K562 (cell line): ENCODE data around the gene WASF3. TPM values are rescaled to one million over a fixed set of nuclear protein-coding genes. Genes with fewer than 3 reads are reported as not detected.

Experiments used
- ATAC-seq: fragments of 200-7000 bp; cut with Tn5 transposase; 3 replicates; pipeline ENCODE4 v1.9.1; 2020; ENCODE audit warnings: moderate library complexity
- BruUV-seq: library from RNA; stranded (reverse); fragments of 400-500 nt; replicated peaks from 2 replicates; lab custom pipeline; 2021; lab: Mats Ljungman, UMichigan
- CTCF ChIA-PET: fragments of 300-600 bp; formaldehyde crosslinking; extraction: SDS; loops from one replicate; lab custom pipeline; 2021; ENCODE audit warnings: low intra/inter-chr PET ratio; lab: Yijun Ruan, JAX
- POLR2A ChIA-PET: fragments of 300-600, 350-650 bp; sonication (Branson Sonifier 250); formaldehyde crosslinking; extraction: SDS; loops from one replicate; lab custom pipeline; 2021; ENCODE audit warnings: antibody characterized with exemption, inconsistent platforms; lab: Yijun Ruan, JAX
- DNase-seq, 4 experiments: peaks; one replicate each; pipeline versions ENCODE4 v3.0.0 to v3.0.0-alpha.2; 2011 to 2018; ENCODE audit warnings: low spot score in 3 of 4, mixed read lengths in 3 of 4; ENCODE audit errors: extremely low read depth in 1 of 4
- FAIRE-seq: peaks from 2 replicates; lab custom pipeline; 2011; peaks lifted over from hg19 to GRCh38; lab: Jason Lieb, UNC
- H2AFZ ChIP-seq: 2 replicates; pipeline ENCODE4 v1.6.0; 2011; ENCODE audit warnings: low read depth, low read length, control low read depth, inconsistent platforms
- H3K27ac ChIP-seq: fragments of 200-600 bp; 3 replicates; pipeline ENCODE4 v1.8.0; 2011; ENCODE audit warnings: low read depth, mild to moderate bottlenecking, control low read depth, inconsistent platforms, low read length, moderate library complexity, mixed read lengths; ENCODE audit errors: extremely low read depth
- H3K27me3 ChIP-seq, 2 experiments: fragments of 300-600 bp in 1 of 2; 2 replicates in 1 of 2; 3 replicates in 1 of 2; pipeline versions ENCODE4 v1.6.0 to v1.8.0; 2011; ENCODE audit warnings: inconsistent platforms in 2 of 2, low read length in 2 of 2, mild to moderate bottlenecking in 1 of 2, mixed read lengths in 1 of 2, moderate library complexity in 1 of 2; ENCODE audit not compliant: control insufficient read depth in 2 of 2, insufficient read depth in 2 of 2
- H3K36me3 ChIP-seq: fragments of 300-600 bp; 3 replicates; pipeline ENCODE4 v1.8.0; 2011; ENCODE audit warnings: mild to moderate bottlenecking, low read length, inconsistent platforms; ENCODE audit not compliant: control insufficient read depth, insufficient read depth
- H3K4me1 ChIP-seq, 2 experiments: fragments of 200-600 bp in 1 of 2; replicated peaks in 1 of 2; 2 replicates in 1 of 2; 3 replicates in 1 of 2; pipeline versions ENCODE4 v1.5.1 to v1.8.0; 2011; ENCODE audit warnings: inconsistent platforms in 2 of 2, low read length in 2 of 2, mild to moderate bottlenecking in 1 of 2, mixed read lengths in 1 of 2, moderate library complexity in 1 of 2; ENCODE audit not compliant: control insufficient read depth in 2 of 2, insufficient read depth in 2 of 2
- H3K4me2 ChIP-seq: 2 replicates; pipeline ENCODE4 v1.6.1; 2011; ENCODE audit warnings: low read length, control low read depth, inconsistent platforms, mixed read lengths; ENCODE audit not compliant: insufficient read depth
- H3K4me3 ChIP-seq: fragments of 200-600 bp; sonication (generic), shearing (Covaris generic); 2 replicates; pipeline ENCODE4 v1.5.1; 2016; ENCODE audit warnings: control low read depth, inconsistent platforms
- H3K79me2 ChIP-seq: fragments of 200-600 bp; 3 replicates; pipeline ENCODE4 v1.8.0; 2011; ENCODE audit warnings: low read length, inconsistent platforms; ENCODE audit not compliant: control insufficient read depth, insufficient read depth
- H3K9ac ChIP-seq, 2 experiments: 2 replicates each; pipeline versions ENCODE4 v1.6.0 to v1.6.1; 2011; ENCODE audit warnings: low read depth in 2 of 2, low read length in 2 of 2, control low read depth in 1 of 2, inconsistent platforms in 1 of 2, mild to moderate bottlenecking in 1 of 2, mixed read lengths in 1 of 2; ENCODE audit not compliant: insufficient read depth in 1 of 2
- H3K9me1 ChIP-seq: one replicate; pipeline ENCODE4 v1.6.0; 2011; ENCODE audit warnings: inconsistent platforms, mild to moderate bottlenecking, low read length, moderate library complexity; ENCODE audit not compliant: control insufficient read depth, insufficient read depth
- H3K9me3 ChIP-seq: replicated peaks from 2 replicates; pipeline ENCODE4 v1.5.1; 2011; ENCODE audit warnings: low read depth, low read length, inconsistent platforms; ENCODE audit not compliant: control insufficient read depth, insufficient read depth
- H4K20me1 ChIP-seq: replicated peaks from 2 replicates; pipeline ENCODE4 v1.6.1; 2011; ENCODE audit warnings: low read length, inconsistent platforms, mixed read lengths; ENCODE audit not compliant: control insufficient read depth, insufficient read depth
- HMG20A ChIP-seq: fragments of 450-650 bp; formaldehyde crosslinking; conservative IDR thresholded peaks from 2 replicates; pipeline ENCODE4 v1.4.0; 2020; ENCODE audit warnings: mild to moderate bottlenecking, mixed read lengths
- LEF1 ChIP-seq: fragments of 450-650 bp; IDR thresholded peaks from 2 replicates; pipeline ENCODE4 v1.6.1; 2016; ENCODE audit warnings: mild to moderate bottlenecking
- NCOA6 ChIP-seq: fragments of 450-650 bp; IDR thresholded peaks from 2 replicates; pipeline ENCODE4 v1.6.1; 2017; ENCODE audit warnings: mild to moderate bottlenecking
- NR2C1 ChIP-seq, 2 experiments: fragments of 450-650 bp; IDR thresholded peaks; 2 replicates each; pipeline ENCODE4 v1.6.1; 2017; ENCODE audit warnings: mild to moderate bottlenecking in 2 of 2, antibody characterized with exemption in 1 of 2, inconsistent platforms in 1 of 2, missing compliant biosample characterization in 1 of 2, missing genetic modification characterization in 1 of 2
- RBM17 ChIP-seq: fragments of 200-400 bp; formaldehyde crosslinking; IDR thresholded peaks from 2 replicates; pipeline ENCODE4 v1.6.1; 2017; ENCODE audit warnings: low read depth, mild to moderate bottlenecking, low read length, borderline replicate concordance
- SMARCC2 ChIP-seq: fragments of 450-650 bp; IDR thresholded peaks from 2 replicates; pipeline ENCODE4 v1.6.1; 2017; ENCODE audit warnings: antibody characterized with exemption, moderate library complexity, mild to moderate bottlenecking, low read depth
- STAG1 ChIP-seq: sonication (generic); formaldehyde crosslinking; IDR thresholded peaks from 2 replicates; pipeline ENCODE4 v1.5.0; 2020; ENCODE audit warnings: missing genetic modification reagents, borderline replicate concordance
- TAF9B ChIP-seq: fragments of 450-650 bp; IDR thresholded peaks from 2 replicates; pipeline ENCODE4 v1.6.1; 2018; ENCODE audit warnings: mild to moderate bottlenecking; ENCODE audit not compliant: partially characterized antibody
- ZBTB1 ChIP-seq: sonication (generic); formaldehyde crosslinking; IDR thresholded peaks from 2 replicates; pipeline ENCODE4 v1.8.1; 2023; ENCODE audit warnings: missing genetic modification reagents, low read depth, mild to moderate bottlenecking, borderline replicate concordance
- ZNF175 ChIP-seq: fragments of 200-800 bp; sonication (Bioruptor generic); IDR thresholded peaks from 2 replicates; pipeline ENCODE4 v1.6.1; 2016; ENCODE audit warnings: low read depth, mild to moderate bottlenecking, missing genetic modification characterization, missing compliant biosample characterization
- ZNF184 ChIP-seq: sonication (generic); formaldehyde crosslinking; IDR thresholded peaks from 2 replicates; pipeline ENCODE4 v1.5.0; 2020; ENCODE audit warnings: missing genetic modification reagents
- ZNF197 ChIP-seq: fragments of 200-800 bp; sonication (Bioruptor generic); IDR thresholded peaks from 2 replicates; pipeline ENCODE4 v1.6.1; 2016; ENCODE audit warnings: low read depth, missing genetic modification characterization, missing compliant biosample characterization
- WGBS: fragments of 100-300 bp; shearing (Covaris generic); methylation state at CpG from one replicate; pipeline ENCODE4 v1.1.6; 2016; ENCODE audit warnings: low coverage, mixed read lengths; ENCODE audit not compliant: insufficient coverage; ENCODE audit errors: missing lambda C conversion rate; 5-methylcytosine and 5-hydroxymethylcytosine counted together
- in situ Hi-C: fragments of 300-500 bp; cut with MboI; formaldehyde crosslinking; loops from 4 replicates; pipeline ENCODE4 v1.15.0; 2018; ENCODE audit warnings: inconsistent platforms, mixed read lengths
- intact Hi-C: fragments of 100-400 bp; cut with micrococcal nuclease; formaldehyde crosslinking; loops from 2 replicates; pipeline ENCODE4 v1.14.2; 2022
- polyA plus RNA-seq, 8 experiments: library from polyadenylated mRNA; depleted of rRNA in 4 of 8; stranded (reverse) in 5 of 8; unstranded in 3 of 8; fragments of >200 nt; fragmentation: Nextera tagmentation in 2 of 8; fragmentation: Illumina TruSeq in 1 of 8; extraction: Ambion mirVana in 2 of 8; extraction: Trizol in 1 of 8; gene quantifications; 2 replicates each; pipeline versions ENCODE4 v1.2.1 to v1.2.3, GENCODE V29; 2011 to 2014; ENCODE audit warnings: inconsistent platforms in 1 of 8, missing spikeins in 1 of 8
- total RNA-seq, 7 experiments: library from RNA; depleted of rRNA in 6 of 7; stranded (reverse); fragments of >200 nt in 6 of 7; fragmentation: Illumina TruSeq in 2 of 7; extraction: Trizol in 2 of 7; gene quantifications; 2 replicates each; pipeline versions ENCODE4 v1.2.1 to v1.2.3, GENCODE V29; 2011 to 2021; ENCODE audit warnings: low replicate concordance in 1 of 7
- TF ChIP-seq, protein P1 (sequence below): sonication (generic); formaldehyde crosslinking; IDR thresholded peaks from 2 replicates; pipeline ENCODE4 v1.4.0; 2020; ENCODE audit warnings: mild to moderate bottlenecking, missing genetic modification reagents
- TF ChIP-seq, protein P2 (sequence below): fragments of 200-800 bp; sonication (Bioruptor generic); IDR thresholded peaks from 2 replicates; pipeline ENCODE4 v1.6.1; 2016; ENCODE audit warnings: missing genetic modification characterization, missing compliant biosample characterization

WASF3 gene
- total and polyA plus RNA-seq, 9 of the 15 experiments (the other 6 are each of a cell fraction or from before 2014, with no cell fraction given), result 0.04 to 0.43 (median 0.11) TPM

DNA sequence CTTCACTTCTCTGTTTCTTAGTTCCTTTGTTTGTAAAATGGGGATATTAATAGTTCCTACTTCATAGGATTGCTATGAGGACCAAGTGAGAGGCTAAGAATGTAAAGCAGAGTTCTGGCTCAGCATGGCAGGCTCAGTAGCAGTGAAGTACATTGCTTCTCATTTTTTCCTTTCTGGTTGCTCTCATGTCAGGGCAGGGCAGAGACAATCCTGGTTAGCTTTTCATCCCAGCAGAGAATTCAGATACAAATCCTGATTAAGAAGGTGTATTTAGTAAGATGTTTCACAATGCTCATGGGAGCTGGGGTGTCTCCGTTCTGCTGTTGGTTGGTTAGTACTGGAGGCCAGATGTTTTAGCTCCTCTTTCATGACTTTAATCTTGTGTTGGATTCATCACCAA, 42.9 kb downstream of the WASF3 start:
- POLR2A ChIA-PET, result no interaction called here
- intact Hi-C loops, result no loop called here

More for the DNA sequence above, 42.9 kb downstream of the WASF3 start:
- in situ Hi-C loops, result no loop called here
- Histone ChIP-seq H3K4me1 (no peaks in the 10 kb centered on the region), H3K4me3 (no peak overlapping the region), H3K9me1 (no peaks in the 10 kb centered on the region), H3K9ac (no peak overlapping the region), H3K9me3 (no peaks in the 10 kb centered on the region), H3K27ac (no peak overlapping the region), H4K20me1 (no peaks in the 10 kb centered on the region), H3K27me3 (no peaks in the 10 kb centered on the region), H2AFZ (no peak overlapping the region), H3K36me3 (no peaks in the 10 kb centered on the region), H3K4me2 (no peak overlapping the region), H3K79me2 (no peaks in the 10 kb centered on the region)
- TF ChIP-seq ZNF175 (no peak), ZNF197 (CRISPR knock-in tag) (no peak), TAF9B (no peak), HMG20A (CRISPR knock-in tag) (no peak), ZNF184 (CRISPR knock-in tag) (no peak), NR2C1 (IDR thresholded peaks at IDR 0.05) (no peak), NR2C1 (tag; IDR thresholded peaks at IDR 0.05) (no peak), RBM17 (no peak), SMARCC2 (no peak), NCOA6 (no peak), ZBTB1 (CRISPR knock-in tag) (no peak), STAG1 (CRISPR knock-in tag) (no peak), LEF1 (no peak)
- TF ChIP-seq, protein P1, sequence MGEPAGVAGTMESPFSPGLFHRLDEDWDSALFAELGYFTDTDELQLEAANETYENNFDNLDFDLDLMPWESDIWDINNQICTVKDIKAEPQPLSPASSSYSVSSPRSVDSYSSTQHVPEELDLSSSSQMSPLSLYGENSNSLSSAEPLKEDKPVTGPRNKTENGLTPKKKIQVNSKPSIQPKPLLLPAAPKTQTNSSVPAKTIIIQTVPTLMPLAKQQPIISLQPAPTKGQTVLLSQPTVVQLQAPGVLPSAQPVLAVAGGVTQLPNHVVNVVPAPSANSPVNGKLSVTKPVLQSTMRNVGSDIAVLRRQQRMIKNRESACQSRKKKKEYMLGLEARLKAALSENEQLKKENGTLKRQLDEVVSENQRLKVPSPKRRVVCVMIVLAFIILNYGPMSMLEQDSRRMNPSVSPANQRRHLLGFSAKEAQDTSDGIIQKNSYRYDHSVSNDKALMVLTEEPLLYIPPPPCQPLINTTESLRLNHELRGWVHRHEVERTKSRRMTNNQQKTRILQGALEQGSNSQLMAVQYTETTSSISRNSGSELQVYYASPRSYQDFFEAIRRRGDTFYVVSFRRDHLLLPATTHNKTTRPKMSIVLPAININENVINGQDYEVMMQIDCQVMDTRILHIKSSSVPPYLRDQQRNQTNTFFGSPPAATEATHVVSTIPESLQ (CRISPR knock-in tag), result no peak
- TF ChIP-seq, protein P2, sequence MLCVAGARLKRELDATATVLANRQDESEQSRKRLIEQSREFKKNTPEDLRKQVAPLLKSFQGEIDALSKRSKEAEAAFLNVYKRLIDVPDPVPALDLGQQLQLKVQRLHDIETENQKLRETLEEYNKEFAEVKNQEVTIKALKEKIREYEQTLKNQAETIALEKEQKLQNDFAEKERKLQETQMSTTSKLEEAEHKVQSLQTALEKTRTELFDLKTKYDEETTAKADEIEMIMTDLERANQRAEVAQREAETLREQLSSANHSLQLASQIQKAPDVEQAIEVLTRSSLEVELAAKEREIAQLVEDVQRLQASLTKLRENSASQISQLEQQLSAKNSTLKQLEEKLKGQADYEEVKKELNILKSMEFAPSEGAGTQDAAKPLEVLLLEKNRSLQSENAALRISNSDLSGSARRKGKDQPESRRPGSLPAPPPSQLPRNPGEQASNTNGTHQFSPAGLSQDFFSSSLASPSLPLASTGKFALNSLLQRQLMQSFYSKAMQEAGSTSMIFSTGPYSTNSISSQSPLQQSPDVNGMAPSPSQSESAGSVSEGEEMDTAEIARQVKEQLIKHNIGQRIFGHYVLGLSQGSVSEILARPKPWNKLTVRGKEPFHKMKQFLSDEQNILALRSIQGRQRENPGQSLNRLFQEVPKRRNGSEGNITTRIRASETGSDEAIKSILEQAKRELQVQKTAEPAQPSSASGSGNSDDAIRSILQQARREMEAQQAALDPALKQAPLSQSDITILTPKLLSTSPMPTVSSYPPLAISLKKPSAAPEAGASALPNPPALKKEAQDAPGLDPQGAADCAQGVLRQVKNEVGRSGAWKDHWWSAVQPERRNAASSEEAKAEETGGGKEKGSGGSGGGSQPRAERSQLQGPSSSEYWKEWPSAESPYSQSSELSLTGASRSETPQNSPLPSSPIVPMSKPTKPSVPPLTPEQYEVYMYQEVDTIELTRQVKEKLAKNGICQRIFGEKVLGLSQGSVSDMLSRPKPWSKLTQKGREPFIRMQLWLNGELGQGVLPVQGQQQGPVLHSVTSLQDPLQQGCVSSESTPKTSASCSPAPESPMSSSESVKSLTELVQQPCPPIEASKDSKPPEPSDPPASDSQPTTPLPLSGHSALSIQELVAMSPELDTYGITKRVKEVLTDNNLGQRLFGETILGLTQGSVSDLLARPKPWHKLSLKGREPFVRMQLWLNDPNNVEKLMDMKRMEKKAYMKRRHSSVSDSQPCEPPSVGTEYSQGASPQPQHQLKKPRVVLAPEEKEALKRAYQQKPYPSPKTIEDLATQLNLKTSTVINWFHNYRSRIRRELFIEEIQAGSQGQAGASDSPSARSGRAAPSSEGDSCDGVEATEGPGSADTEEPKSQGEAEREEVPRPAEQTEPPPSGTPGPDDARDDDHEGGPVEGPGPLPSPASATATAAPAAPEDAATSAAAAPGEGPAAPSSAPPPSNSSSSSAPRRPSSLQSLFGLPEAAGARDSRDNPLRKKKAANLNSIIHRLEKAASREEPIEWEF (CRISPR knock-in tag), result no peak
- DNase-seq, result no peak
- no peak for FAIRE-seq
- ATAC-seq, result no peak
- no TSS peak for BruUV-seq
- CTCF ChIA-PET, result no interaction called here
- WGBS, result 0% methylated on average over 1 of the region's 1 CpG
